OCI-LY7 (cell line): ENCODE data around the gene LAMA1. TPM values are rescaled to one million over a fixed set of nuclear protein-coding genes. Genes with fewer than 3 reads are reported as not detected.

ENCODE experiments used
- BruUV-seq: library from RNA; stranded (reverse); fragments of 400-500 nt; replicated peaks from 2 replicates; lab custom pipeline; 2021; lab: Mats Ljungman, UMichigan
- CTCF ChIA-PET: fragments of 300-600 bp; sonication (Branson Sonifier 250); formaldehyde crosslinking; loops from one replicate; lab custom pipeline; 2022; ENCODE audit warnings: antibody characterized with exemption; ENCODE audit not compliant: unreplicated experiment; lab: Charles Lee
- POLR2A ChIA-PET: fragments of 300-600 bp; sonication (Branson Sonifier 250); formaldehyde crosslinking; loops from one replicate; lab custom pipeline; 2022; ENCODE audit warnings: antibody characterized with exemption; lab: Charles Lee
- DNase-seq: peaks from one replicate; pipeline ENCODE4 v3.0.0-alpha.2; 2015; ENCODE audit warnings: low spot score
- H2AFZ ChIP-seq: fragments of 200-600 bp; sonication (generic), shearing (Covaris generic); 2 replicates; pipeline ENCODE4 v1.6.1; 2014; ENCODE audit warnings: mild to moderate bottlenecking, antibody characterized with exemption, low read length, moderate library complexity
- H3K27ac ChIP-seq: fragments of 200-600 bp; sonication (generic); 2 replicates; pipeline ENCODE4 v1.5.1; 2014; ENCODE audit warnings: mixed run types, low read depth, mild to moderate bottlenecking, moderate library complexity, low read length, inconsistent platforms; ENCODE audit not compliant: poor library complexity, severe bottlenecking
- H3K36me3 ChIP-seq: fragments of 200-600 bp; sonication (generic); 2 replicates; pipeline ENCODE4 v1.6.1; 2014; ENCODE audit warnings: mild to moderate bottlenecking, antibody characterized with exemption, low read length, moderate library complexity, mixed read lengths; ENCODE audit not compliant: insufficient read depth
- H3K4me1 ChIP-seq: fragments of 200-600 bp; sonication (generic); 2 replicates; pipeline ENCODE4 v1.5.1; 2014; ENCODE audit warnings: mild to moderate bottlenecking, low read length; ENCODE audit not compliant: insufficient read depth, poor library complexity, severe bottlenecking
- H3K4me2 ChIP-seq: fragments of 200-600 bp; sonication (generic); 2 replicates; pipeline ENCODE4 v1.6.1; 2014; ENCODE audit warnings: mild to moderate bottlenecking, low read length
- H3K4me3 ChIP-seq: fragments of 200-600 bp; sonication (generic); 2 replicates; pipeline ENCODE4 v1.5.1; 2014; ENCODE audit warnings: mild to moderate bottlenecking, low read depth, low read length; ENCODE audit not compliant: poor library complexity, severe bottlenecking
- H3K79me2 ChIP-seq: fragments of 200-600 bp; sonication (generic); 2 replicates; pipeline ENCODE4 v1.6.1; 2016; ENCODE audit warnings: low read depth, mild to moderate bottlenecking, low read length, moderate library complexity, mixed read lengths; ENCODE audit not compliant: insufficient read depth
- H3K9me2 ChIP-seq: fragments of 200-600 bp; sonication (generic); 2 replicates; pipeline ENCODE4 v1.6.1; 2016; ENCODE audit warnings: mild to moderate bottlenecking, low read length, mixed read lengths; ENCODE audit not compliant: insufficient read depth
- H3K9me3 ChIP-seq: fragments of 200-600 bp; sonication (generic); 2 replicates; pipeline ENCODE4 v1.6.1; 2014; ENCODE audit warnings: mild to moderate bottlenecking, mixed run types, low read length, mixed read lengths
- H4K20me1 ChIP-seq: fragments of 200-600 bp; sonication (generic); 2 replicates; pipeline ENCODE4 v1.6.1; 2014; ENCODE audit warnings: mild to moderate bottlenecking, antibody characterized with exemption, low read length, moderate library complexity, mixed read lengths; ENCODE audit not compliant: insufficient read depth
- CTCF ChIP-seq: fragments of 200-600 bp; sonication (generic); conservative IDR thresholded peaks from 2 replicates; pipeline ENCODE4 v1.5.1; 2014; ENCODE audit warnings: mild to moderate bottlenecking, antibody characterized with exemption, low read length, moderate library complexity, mixed read lengths
- EZH2phosphoT487 ChIP-seq: fragments of 200-600 bp; sonication (generic); IDR thresholded peaks from 2 replicates; pipeline ENCODE4 v1.6.1; 2018; ENCODE audit warnings: low read depth, borderline replicate concordance, mild to moderate bottlenecking, mixed run types, antibody characterized with exemption, low read length, moderate library complexity, mixed read lengths
- intact Hi-C: fragments of 100-400 bp; cut with micrococcal nuclease; formaldehyde crosslinking; loops from one replicate; pipeline ENCODE4 v1.10.0; 2022; ENCODE audit not compliant: unreplicated experiment
- total RNA-seq, 2 experiments: library from RNA; depleted of rRNA in 1 of 2; stranded (reverse); fragments of >200 nt in 1 of 2; shearing (Covaris generic) in 1 of 2; gene quantifications; 2 replicates each; pipeline ENCODE4 v1.2.3, GENCODE V29; 2014 to 2022

Gene LAMA1
- total RNA-seq, 2 experiments from 2014 or later: not detected

DNA sequence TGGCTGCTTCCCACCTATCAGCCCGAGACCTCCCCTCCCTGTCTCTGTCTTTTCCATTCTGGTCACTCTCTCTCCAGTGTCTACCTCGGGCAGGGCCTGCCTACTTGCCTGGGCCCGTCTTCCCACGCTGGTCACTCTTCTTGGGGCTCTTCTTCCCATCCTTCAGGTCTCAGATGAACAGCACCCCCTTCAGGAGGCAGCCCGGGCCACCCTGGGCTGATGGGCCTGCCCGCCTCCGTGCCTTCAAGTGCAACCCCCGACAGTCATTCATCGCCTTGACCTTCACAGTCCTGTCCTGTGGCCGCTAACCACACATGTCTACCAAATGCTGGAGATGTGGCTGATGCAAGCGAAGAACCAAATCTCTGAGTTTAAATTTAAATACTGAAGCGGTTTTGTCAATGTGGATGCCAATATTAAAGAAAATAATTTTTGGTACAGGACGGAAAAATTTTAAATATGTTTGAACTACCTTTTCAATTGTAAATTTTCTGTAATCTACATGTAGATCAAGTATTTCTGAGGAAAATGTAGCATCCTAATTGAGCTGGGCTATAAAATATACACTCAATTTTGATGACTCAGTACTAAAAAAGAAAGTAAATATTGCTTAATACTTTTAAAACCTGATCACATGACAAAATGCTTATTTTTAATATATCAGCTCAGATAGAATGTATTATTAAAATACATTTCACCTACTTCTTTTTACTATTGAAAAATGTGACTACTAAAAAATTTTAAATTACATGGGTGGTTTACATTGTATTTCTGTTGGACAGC lies 96.4 kb downstream of the LAMA1 start:
- Histone ChIP-seq H3K27ac (no peak overlapping the region), H3K9me2 (no peaks in the 10 kb centered on the region), H3K79me2 (no peaks in the 10 kb centered on the region), H3K4me3 (no peak overlapping the region), H3K4me1 (no peaks in the 10 kb centered on the region), H2AFZ (no peak overlapping the region), H3K4me2 (no peak overlapping the region), H4K20me1 (no peaks in the 10 kb centered on the region), H3K9me3 (no peaks in the 10 kb centered on the region), H3K36me3 (no peaks in the 10 kb centered on the region)
- CTCF ChIA-PET: no interaction called here
- TF ChIP-seq EZH2phosphoT487: no peak
- TF ChIP-seq CTCF: no peak
- no peak for DNase-seq
- intact Hi-C loops: loop anchor here (10.0 kb wide), 1 partner anchor 106 kb away; no protein-coding TSS in a partner anchor
- BruUV-seq: no TSS peak
- POLR2A ChIA-PET: no interaction called here

DNA sequence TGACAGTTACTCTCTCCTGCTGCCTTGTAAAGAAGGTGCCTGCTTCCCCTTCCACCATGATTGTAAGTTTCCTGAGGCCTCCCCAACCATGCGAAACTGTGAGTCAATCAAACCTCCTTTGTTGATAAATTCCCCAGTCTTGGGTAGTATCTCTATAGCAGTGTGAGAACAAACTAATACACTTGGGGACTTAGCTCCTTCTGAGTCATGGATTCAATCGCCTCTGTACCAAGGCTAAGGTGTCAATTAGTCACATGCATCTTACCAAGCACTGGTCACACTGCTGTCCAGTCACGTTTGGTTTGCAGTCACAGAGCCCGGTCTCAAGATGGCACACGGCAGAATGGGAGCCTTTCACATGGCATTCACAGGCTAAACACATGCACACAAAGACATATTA lies 100.6 kb downstream of the LAMA1 start:
- CTCF ChIA-PET: no interaction called here
- no peak overlapping the region for H2AFZ ChIP-seq
- BruUV-seq: no TSS peak

More for the DNA sequence above, 100.6 kb downstream of the LAMA1 start:
- Histone ChIP-seq H3K4me2 (no peak overlapping the region), H3K27ac (no peak overlapping the region), H3K4me1 (no peaks in the 10 kb centered on the region), H3K79me2 (no peaks in the 10 kb centered on the region), H3K4me3 (no peak overlapping the region), H3K36me3 (no peaks in the 10 kb centered on the region), H4K20me1 (no peaks in the 10 kb centered on the region), H3K9me2 (no peaks in the 10 kb centered on the region), H3K9me3 (no peaks in the 10 kb centered on the region)
- no peak for TF ChIP-seq CTCF
- no peak for TF ChIP-seq EZH2phosphoT487
- intact Hi-C loops: no loop called here
- POLR2A ChIA-PET: interaction anchor here (0.7 to 1.3 kb wide), 2 partner anchors 12 to 36 kb away, joined by 3 to 4 read pairs; no protein-coding TSS in a partner anchor
- DNase-seq: no peak
